ENCODE measurements around the gene SCYGR5.
"Not testable (repeated sequence)": the region's sequence is repeated elsewhere in the genome, so short reads cannot be mapped to it uniquely, and the experiment has no call there.

The SCYGR5 gene

GRCh38 chr2:227666631-227667170 lies at the start of gene SCYGR5:
SCYGR5 (plus strand) TSS chr2:227666804; CDS start chr2:227666804, 0 bp downstream.
- DNase-seq: not testable (repeated sequence)

DNA sequence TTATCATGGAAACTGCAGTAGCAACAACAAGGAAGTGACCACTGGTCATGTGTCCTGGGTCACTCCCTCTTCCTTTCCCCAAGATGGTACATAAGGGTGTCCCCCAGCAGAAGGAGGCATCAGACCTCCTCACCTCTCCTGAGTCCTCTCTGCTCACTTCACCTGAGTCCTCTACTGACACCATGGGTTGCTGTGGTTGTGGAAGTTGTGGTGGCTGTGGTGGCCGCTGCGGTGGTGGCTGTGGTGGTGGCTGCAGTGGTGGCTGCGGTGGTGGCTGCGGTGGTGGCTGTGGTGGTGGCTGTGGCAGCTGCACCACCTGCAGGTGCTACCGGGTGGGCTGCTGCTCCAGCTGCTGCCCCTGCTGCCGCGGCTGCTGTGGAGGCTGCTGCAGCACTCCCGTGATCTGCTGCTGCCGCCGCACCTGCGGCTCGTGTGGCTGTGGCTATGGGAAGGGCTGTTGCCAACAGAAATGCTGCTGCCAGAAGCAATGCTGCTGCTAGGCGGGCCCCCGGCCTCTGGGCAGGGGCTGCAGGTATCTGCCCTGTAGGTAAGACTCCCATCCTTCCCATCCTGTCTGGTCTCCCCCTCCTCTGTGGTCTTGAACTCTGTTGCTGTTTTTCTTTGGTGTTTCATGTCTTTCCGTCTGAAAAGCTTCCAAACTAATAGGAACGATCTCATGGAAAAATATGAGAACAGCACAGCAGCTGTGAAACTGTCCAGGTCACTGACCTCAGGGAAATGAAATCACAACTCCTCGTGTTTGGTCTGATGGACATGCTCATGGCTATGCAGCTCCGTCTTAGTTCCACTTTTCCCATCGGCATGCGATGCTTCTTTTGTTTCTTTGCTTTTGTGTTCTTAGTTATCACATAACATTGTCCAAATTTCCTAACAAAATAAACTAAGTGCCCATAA lies 49.0 kb upstream of the SCYGR5 start, which contains the start of gene SCYGR4:
Gene SCYGR4 (plus strand): TSS at position 183 of the 915 bp plus-strand sequence. CDS start 0 bp downstream, at position 183.
- no peak for DNase-seq

GRCh38 chr2:227623226-227623625 lies 43.4 kb upstream of the SCYGR5 start:
- no peak for DNase-seq

DNA sequence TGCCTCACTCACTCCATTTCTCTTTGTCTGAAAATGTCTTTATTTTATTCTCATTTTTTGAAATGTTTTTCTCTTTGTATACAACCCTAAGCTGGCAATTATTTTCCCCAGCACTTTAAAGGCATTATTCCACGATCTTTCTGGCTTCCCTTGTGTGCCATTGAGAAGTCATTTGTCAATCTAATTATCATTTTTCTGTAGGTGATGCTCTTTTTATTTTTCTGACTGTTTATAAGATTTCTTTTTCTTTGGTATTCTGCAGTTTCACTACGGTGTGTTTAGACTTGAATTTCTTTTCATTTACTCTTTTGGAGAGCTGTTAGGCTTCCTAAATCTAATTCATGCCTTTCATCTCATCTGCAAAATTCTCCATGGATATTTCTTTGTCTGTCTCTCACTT lies 41.2 kb upstream of the SCYGR5 start:
- no peak for DNase-seq

DNA sequence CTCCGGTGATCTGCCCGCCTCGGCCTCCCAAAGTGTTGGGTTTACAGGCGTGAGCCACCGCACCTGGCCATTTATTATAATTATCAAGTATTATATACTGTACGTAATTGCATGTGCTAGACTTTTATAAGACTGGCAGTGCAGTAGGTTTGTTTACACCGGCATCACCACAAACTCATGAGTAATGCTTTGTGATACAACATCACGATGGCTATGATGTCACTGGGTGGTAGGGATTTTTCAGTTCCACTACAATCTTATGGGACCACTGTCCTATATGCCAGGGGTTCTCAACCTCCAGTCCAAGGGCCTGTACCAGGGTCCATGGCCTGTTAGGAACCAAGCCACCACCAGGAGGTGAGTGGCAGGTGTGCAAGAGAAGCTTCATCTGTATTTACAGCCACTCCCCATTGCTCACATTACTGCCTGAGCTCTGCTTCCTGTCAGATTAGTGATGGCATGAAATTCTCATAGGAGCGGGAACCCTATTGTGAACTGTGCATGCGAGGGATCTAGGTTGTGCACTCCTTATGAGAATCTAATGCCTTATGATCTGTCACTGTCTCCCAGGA lies 39.9 kb upstream of the SCYGR5 start:
- no peak for DNase-seq

DNA sequence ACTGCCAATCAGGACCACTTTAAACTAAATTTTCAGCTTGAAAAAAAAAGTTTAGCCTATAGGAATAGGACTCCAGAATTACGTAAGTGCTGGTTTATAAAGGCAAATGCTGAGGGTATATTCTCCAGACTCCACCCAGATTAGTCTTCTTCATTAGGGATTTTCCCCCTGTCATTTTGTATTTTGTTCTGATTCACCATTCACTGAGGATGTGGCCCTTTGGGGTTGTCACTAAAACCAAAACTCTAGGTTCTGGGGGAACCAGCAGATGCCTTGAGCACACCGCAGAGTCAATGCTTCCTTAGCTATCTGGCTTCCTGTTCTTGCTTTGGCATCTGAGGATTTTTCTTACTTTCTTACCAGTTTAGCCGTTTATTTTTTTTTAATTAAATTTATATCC lies 38.8 kb upstream of the SCYGR5 start:
- DNase-seq: no peak

DNA sequence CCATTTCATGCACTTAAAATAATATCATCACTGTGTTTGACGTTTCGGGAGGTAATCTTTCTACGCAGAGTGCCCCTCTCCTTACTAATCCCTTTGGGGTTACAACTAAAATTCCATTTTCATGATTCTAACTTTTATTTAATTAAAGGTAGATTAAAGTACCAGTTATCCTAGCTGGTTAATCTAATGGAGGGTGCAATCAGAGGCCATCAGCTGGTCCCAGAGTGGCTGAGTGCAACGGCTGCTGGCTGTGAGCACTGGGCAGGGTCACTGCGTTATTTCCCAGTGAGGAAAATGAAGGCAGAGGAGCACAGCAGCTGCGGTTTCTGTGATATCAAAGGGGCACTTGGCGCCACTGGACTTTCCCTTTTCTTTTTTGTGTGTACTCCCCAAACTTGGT lies 37.2 kb upstream of the SCYGR5 start:
- no peak for DNase-seq

GRCh38 chr2:227630322-227630721 lies 36.3 kb upstream of the SCYGR5 start:
- DNase-seq: no peak

DNA sequence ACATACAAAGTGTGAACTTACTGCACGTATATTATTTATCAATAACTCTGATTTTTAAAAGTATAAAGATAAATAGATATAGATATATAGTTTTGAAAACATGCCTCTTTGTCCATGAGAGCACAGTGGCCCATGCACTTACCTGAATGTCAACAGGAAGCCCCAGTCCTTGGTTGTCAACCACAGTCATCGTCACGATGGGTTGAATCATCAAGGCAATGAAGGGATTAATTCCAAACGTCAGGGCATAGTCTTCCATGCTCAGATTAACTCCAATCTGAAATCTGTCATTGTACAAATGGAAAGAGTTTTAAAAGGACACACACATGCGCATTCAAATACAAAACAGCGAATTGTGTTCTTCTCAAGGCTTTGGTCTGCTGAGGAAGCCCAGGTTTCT lies 33.8 kb upstream of the SCYGR5 start:
- DNase-seq: no peak

DNA sequence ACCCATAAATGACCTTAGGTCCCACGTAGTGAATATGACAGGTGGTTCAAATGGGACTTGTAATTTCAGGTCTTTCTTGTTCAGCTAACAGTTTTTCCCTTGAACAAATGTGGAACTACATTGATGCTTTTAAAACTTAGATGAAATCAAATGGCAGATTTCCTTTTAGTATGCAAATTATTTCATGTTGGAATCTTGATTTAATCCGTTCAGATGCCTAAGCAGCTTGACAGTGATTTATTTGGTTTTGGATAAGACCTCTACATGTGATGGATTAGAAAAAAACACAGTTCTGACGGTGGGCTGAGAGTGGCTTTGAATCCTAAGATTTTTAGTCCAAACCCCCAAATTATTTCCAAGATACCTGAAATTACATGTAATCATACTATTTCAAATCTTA lies 32.4 kb upstream of the SCYGR5 start:
- DNase-seq: no peak

DNA sequence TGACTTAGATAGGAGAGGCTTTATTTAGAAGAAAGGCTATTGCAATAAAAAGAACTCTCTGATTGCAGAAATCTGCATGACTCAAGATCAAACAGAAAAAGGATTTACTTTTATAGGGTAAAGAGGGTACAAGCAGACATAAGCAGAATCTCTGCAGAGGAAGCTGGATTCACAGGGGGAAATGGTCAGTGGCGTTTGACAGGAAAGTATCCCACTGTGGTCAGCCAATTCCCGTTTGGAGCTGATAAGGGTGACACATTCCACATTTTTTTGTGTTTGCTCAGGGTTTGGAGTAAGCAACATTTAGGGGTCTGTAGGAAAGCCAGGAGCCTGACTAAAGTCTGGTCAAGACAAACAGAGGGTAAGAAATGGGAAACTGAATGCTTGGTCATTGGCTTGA lies 23.9 kb upstream of the SCYGR5 start:
- no peak for DNase-seq

GRCh38 chr2:227643990-227644551 lies 22.5 kb upstream of the SCYGR5 start:
- no peak for DNase-seq

DNA sequence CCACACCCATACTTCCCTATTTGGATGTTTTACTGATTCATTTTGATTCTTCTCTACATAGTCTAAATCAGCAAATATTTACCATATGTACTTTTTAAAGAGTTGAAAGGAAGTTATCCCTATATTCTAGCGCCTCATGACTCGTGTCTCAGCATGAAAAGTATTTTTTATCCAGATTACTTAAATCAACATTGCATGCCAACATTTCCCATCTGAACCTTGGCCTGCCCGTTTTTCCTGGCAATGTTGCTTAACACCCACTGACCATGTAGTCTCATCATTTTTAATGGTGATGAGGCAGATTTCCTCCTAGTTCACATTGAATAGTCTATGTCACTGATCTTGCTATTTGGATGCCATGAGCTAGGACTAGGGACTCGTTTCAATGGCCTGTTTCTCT lies 13.2 kb upstream of the SCYGR5 start:
- DNase-seq: no peak

GRCh38 chr2:227654426-227654825 lies 12.2 kb upstream of the SCYGR5 start:
- no peak for DNase-seq

DNA sequence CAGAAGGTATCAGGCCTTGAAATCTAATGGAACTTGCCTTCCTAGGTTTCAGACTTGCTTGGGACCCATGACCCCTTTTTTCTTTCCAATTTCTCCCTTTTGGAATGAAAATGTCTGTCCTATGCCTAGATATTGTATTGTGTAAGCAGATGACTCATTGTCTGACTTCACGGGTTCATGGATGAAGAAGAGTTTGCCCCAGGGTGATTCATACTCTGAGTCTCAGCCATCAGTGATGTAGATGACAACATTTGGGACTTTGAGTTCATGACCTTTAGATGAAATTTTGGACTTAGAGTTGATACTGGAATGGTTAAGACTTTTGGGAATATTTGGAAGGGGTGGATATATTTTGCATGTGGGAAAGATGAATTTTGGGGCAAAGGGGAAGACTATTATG lies 11.2 kb upstream of the SCYGR5 start:
- DNase-seq: no peak

DNA sequence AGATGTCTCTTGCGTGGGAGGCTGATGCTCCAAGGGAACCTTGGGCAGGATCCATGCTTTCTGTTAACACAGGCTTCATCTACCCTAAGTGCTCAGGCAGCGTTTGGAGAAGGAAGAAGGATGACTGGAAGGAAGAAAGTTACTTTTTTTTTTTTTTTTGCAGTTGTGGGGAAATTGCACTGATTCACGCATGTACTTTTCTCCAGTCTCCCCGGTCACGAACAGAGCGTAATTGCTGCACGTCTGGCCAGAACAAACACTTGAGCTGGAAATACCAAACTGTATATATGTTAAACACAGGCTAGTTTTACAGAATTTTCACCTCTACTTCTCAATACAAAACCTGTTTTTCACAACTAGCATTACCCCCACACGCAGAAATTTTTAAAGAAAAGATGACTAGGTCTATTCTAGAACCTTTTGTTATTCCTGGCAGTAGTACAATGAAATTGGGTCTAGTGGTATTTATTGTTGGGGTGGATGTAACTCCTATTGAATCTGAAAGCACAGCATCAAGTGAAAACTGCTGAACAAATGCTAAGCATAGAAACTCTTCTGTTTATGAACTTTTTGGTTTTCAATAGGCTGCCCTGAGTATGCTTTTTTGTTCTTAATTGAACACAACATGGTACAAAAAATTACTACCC lies 9.3 kb upstream of the SCYGR5 start:
- DNase-seq: no peak

- no peak for DNase-seq
Observed at GRCh38 chr2:227661025-227661649, 5.5 kb upstream of the SCYGR5 start.

DNA sequence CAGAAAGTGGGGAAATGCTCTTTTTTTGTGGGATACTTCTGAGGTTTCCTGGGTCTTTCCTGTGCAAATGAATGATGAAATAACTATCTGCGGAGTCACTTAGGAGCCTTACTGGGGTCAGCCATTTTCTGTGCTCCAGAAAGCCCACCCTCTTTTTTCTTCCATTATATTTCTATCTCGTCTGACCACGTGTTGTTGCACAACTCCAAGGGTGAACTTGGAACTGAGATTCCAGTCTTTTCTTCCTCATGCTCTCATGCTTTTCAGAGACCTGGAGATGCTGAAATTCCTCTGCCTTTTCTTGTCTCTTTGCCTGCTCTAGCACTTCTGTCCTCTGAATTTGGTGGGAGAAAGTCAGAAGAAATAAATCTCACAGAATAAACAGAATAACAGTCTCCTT lies 4.8 kb upstream of the SCYGR5 start:
- DNase-seq: no peak

DNA sequence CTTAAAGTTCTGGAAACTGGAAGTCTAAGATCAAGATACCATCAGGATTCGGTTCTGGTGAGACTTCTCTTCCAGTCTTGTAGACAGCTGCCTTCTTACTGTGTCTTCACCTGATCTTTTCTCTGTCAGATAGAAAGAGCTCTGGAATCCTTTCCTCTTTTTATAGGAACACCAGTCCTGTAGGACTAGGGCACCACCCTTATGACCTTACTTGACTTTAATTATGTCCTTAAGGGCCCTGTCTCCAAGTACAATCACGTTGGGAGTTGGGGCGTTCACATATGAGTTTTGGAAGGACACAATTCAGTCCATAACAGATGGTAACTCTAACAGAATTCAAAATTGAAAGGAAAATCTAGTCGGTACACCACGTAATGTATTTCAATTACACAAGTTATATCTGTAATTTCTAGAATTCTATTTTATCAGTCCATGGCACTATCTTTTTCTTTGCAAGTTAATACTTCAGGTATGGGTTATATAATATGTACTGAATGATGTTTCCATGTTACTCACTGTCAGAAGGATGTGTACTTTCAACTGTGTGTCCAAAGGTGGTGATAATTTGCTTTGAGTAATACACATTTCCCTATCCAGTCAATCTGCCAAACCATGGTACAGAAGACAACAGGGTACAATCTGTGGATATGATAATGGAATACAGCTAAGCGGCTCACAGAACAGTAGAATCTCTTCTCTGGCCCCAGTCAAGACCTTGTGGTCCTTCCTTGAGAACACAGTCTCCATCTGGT lies 1.2 kb upstream of the SCYGR5 start:
- DNase-seq: no peak

- DNase-seq: no peak
Observed at GRCh38 chr2:227671170-227671905, 4.7 kb downstream of the SCYGR5 start.

GRCh38 chr2:227673620-227674019 lies 7.0 kb downstream of the SCYGR5 start:
- DNase-seq: not testable (repeated sequence)
